ENCODE data around the gene TBC1D7. TPM values are rescaled to one million over a fixed set of nuclear protein-coding genes. Genes with fewer than 3 reads are reported as not detected.

Gene TBC1D7
- total RNA-seq, 1 experiment from 2014 or later = 18.1 TPM

DNA sequence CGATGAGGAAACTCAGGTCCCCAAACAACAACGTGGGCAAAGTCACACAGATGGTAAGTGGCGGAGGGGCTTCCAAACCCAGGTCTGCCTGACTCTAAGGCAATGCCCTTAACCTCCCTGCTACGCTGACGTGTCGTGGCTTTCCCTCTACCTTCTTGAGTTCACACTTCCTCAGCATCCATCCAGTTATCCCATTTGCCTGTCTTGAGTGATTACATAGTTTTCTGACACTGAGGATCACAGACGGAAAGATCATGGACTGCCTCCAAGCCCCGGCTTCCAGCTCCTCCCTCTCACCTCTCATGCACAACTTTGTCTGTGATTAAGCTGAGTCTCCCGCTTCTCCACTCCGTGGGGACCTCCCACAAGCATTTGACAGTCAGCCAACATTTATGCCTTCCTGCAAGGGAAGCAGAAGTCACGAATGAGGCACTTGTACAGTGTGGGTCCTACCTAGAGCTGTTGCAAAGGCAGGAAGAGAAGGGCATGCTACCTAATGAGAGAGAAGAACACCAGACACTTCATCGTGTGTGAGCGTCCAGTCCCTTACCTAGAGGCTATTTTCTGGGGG is 33.8 kb downstream of the TBC1D7 start:
- no peak for DNase-seq (ENCODE audit: low read depth)

DNA sequence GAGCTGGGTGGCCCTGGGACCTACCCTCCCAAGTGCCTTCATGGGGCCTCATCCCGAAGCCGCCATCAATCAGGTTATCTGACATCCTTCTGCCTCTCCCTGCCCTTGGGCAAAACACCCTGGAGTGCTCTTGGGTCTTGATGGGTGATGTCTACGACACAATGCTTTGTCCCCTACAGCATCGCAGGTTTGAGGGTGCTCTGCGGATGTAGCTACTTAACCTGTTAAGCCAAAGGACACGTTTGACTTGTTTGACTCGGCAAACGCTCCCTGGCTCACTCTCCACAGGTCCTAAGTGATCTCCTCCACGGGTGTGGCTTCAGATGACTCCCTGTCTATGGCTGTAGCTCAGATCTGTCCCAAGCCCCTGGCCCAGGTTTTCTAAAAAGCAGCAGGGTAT is 35.6 kb downstream of the TBC1D7 start:
- DNase-seq (ENCODE audit: low read depth) = no peak

DNA sequence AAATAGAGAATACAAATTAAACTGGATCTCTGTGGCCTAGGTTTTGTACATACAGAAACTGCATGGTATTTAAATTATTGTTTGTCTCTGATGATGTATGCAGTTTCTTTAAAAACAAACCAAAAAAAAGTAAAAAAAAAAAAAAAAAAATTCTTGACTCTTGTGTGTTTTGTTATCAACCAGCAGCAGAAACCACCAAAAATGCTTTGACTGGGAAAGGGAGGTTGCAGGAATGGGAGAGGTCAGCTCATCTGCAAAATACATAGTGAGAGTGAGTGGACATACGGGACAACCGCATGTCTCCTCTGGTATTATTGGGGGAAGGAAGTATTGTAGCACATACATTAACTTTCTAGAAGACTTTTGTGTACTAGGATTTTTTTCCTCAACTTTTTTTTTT is 38.0 kb downstream of the TBC1D7 start:
- no peak for DNase-seq (ENCODE audit: low read depth)

DNA sequence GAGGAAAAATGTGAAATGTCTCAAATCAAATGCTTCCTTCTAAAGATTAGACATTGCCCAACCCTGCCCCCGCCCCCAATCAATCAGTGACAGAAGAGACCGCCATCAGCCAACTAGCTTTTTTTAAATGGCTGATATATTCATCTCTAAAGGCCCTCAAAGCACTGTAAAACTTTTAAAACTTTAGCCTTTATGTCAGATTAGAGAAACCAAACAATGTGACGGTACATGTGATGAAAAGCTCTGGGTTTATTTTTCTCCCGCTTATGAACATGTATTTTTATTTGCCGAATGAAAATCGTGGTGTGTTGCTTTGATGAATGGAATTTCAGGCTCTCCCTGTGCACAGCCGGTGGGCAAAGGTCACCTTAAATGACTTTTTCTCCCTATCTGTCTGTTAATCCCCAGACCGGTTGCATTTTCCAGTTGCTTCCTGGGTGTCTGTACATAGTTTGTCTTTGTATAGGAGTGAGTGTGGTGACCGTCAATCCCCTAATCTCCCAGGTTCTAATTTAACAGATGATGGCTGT is 38.5 kb downstream of the TBC1D7 start:
- DNase-seq (ENCODE audit: low read depth) = no peak

DNA sequence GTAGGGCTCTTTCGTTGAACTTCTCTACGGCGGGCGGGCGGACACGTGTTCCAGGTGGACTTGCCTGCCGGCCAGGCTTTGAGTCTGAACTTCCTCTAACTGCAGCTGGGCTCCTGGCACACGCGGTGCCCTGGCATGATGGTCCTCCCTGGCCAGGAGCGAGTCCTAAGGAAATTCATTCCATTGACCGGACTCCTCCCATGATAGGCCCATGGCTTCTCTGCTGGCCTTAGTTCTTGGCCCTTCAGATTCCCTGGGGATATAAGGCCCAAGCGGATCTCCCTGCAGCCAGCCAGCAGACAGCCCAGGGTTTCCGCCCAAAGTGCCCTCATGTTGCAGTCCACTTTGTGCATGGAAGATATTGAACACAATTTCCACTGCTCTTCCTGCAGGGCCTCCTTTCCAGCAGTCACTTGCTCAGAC is 39.4 kb downstream of the TBC1D7 start:
- no peak for DNase-seq (ENCODE audit: low read depth)

DNA sequence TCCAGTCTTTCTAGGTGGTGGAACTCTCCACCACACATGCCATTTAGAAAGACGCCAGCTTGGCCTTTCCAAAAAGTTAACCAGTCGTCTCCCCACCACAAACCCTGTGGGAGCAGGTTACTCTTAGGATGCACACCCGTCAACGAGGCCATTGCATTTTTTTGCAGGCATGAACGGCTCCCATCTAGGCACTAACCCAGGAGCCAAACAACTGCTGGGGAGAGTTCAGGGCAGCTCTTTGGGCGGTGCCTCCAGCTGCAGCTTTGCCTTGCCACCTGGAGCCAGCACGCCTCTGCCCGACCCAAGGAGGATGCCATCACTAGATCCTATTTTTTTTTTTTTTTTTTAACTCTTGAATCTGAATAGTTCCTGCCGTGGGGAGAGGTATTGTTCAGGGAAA is 39.9 kb downstream of the TBC1D7 start:
- no peak for DNase-seq (ENCODE audit: low read depth)

DNA sequence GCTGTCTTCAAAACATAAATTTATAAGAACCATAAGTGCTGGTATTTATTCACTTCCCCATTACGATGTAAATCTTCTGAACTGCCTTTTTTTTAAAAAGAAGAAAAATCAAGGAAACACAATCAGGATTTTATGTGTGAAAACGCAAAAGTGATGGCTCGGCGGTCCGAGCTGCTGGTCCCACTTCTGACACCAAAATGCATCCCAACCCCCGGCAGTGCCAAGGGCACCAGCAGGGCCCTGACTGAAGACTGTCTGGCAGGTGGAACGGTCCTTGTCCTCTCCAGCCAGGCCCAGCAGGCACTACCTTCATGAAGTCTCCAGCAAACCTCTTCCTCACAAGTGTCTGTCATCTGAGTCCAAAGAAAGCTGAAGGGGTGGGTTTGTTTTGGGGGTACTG is 41.2 kb downstream of the TBC1D7 start:
- no peak for DNase-seq (ENCODE audit: low read depth)

DNA sequence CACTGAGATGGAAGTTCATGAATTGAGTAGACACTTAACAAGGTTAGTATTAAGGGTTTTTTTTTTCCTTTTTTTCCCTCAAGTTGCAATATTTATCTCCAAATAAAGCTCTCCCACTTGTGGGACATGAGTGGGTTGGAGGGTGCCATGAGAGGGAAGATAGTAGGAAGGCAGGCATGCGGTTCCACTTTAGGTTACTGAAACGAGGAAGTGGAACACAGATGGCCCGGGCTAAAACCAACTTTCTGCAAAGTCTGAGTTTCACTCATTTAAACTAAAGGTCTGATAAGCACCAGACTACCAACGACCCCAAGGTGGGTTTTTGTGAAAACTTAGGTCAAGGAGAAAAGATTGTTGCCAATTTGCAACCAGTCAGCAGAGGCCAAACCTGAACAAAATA is 42.2 kb downstream of the TBC1D7 start:
- DNase-seq (ENCODE audit: low read depth) = no peak

DNA sequence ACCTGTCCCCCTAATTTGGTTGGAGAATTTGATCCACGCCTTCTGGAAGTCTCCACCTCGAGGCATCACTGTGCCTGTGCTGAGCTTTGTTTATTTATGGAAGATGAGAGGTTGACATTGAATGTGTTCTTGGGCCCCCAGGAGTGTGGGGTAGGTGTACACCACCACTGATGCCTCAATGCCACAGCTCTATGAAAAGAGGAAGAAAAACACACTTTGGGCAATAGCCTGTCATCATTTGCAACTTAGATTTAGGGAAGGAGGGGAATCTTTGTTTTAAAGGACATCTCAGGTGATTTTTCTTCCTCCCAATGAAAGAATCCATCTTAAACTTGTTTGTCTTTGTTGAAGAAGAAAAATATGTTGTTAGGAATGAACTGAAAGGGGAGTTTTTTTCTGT is 42.6 kb downstream of the TBC1D7 start:
- DNase-seq (ENCODE audit: low read depth) = no peak

DNA sequence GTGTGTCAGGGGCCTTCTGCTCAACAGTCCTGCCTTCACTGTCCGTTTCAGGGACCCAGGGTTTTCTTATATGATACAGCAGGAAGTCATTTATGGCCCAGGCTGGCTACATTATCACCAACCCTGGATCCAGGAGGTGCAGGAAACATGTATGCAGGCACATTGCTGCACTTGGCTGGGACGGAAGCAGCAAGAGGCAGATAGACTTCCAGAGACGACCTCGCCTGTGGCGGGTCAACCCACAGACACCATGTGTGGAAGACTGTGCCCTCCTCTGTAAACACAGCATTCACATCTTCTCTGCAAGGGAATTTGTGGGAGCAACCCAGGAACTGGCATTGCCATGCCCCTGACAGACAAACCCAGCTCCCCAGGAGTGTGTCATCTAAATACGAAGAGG is 43.7 kb downstream of the TBC1D7 start:
- DNase-seq (ENCODE audit: low read depth) = no peak

DNA sequence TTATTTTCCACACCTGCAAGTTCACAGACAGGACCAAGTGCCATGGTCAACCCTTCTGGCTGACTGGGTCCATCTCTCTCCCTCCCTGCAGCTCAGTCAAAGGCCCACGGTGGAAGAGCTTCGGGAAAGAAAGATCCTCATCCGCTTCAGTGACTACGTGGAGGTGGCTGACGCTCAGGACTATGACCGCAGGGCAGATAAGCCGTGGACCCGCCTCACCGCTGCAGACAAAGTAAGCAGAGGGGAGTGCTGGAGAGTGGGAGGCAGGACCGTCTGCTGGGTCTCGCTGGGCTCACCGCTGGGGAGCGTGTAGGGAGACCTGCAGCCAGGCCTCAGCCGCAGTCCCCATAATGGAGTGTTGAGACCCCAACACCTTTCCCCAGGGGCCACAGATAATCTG is 45.0 kb downstream of the TBC1D7 start:
- no peak for DNase-seq (ENCODE audit: low read depth)

DNA sequence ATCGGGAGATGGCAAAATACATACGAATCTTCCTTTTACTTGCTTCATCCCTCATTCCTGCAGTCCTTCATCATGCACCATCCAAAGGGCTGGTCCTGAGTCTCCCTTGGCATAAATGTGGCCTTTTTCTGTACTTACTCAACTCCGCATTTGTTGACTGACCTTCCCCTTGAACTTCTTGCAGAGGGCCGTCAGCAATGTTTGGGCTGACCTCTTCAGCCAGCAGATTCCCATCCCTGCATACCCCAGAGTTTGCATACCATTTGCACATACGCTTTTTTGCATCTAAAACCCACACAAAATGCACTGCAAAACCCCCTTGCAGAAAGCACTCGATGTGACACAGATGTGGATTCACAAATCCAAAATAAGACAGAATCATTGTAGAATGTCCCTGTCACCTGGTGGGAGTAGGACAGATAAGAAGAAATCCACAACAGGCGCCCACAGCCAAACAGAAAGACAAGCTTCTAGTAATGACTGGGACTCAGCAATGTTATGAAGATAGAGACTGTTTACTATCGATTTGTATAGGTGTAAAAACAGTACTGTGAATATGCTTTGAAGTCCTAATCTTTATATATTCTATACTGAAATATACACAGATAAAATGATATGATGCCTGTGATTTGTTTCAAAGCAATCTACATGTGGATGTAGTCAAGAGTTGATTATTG is 45.8 kb downstream of the TBC1D7 start:
- DNase-seq (ENCODE audit: low read depth) = no peak

DNA sequence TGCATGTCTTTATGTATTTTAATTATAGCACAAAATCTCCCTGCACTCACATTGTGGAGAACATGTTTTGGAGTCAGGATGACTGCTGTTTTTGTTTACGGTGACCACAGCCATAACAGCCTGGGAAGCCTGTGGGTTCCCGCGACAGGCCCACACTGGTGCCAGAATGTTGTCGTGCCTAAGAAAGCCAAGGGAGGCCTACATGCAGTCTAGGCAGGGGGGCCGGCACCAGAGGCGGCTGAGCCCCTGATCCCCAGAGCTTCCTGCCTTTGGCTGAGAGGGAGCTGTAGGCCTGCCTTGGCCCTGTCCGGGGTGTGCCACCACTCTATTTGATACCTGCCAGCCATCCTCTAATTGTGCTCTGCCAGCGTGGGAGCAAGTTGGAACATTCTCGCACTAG is 46.7 kb downstream of the TBC1D7 start:
- DNase-seq (ENCODE audit: low read depth) = no peak

DNA sequence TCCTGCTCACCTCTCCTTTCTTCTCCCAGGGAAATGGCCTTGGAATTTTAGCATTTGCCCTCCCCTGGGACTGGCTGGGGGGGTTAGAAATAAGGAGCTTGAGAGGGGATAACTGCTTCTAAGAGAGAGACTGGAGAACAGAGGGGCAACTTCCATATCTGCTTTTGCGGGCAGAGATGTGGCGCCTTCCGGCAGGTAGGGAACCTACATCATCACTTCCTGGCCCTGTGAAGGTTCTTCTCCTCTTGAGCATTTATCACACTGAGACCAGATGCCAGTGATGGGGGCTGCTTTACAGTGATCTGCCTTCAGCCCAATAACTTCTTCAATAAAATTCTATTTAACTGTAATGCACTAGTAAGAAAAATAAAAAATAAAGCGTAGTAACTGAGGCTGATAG is 48.1 kb downstream of the TBC1D7 start:
- DNase-seq (ENCODE audit: low read depth) = no peak

DNA sequence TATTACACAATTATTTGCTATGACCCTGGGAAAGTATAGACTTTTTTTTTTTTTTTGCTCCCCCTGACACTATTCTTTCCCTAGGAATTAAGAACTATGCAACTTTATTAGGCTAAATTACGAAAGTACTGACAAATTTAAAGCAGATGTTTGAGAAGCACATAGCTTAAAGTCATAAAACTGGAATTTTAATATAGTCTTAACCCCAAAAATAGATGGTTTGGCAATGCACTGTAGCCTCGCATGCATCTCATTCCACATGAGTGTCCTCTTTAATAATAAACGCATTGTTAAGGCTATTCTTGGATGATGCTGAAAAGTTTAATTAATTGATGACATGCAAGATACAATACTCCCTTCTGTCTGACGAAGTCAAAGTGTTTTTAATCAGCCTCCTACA is 49.3 kb downstream of the TBC1D7 start:
- no peak for DNase-seq (ENCODE audit: low read depth)

DNA sequence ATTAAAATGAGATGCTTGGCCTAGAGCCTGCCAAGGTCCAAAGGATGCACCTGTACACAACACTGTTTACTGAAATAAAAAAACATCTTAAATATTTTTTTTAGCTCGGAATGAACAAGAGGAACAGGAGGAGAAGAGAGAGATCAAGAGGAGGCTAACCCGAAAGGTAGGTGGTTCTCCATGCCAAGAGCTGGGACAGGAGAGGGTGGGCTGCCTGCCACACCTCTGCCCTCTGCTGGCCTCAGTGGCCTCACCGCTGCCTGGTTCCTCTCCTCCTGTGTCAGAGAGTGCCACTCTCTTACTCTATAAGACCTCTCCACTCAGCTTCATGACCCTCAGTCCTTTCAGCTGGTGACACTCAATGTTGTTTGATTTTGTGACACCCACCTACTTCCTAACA is 50.2 kb downstream of the TBC1D7 start:
- DNase-seq (ENCODE audit: low read depth) = no peak

DNA sequence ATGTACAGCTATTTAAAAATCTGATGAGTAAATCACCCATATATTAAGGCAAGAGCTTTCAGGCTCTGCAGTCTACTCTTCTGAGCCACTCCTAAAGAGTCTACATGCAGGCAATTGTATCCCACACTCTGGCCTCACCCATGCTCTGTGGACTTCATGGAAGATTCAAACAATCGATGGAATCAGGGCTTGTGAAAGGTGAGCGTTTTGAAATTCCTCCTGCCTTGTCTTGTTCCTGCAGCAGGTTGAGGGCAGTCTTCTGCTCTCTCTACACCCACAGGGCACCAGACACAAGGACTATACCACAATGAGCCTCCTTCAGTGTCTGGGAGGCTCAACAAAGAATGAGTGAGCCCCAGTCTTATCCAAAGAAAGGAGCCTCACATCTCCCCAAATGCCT is 51.1 kb downstream of the TBC1D7 start:
- DNase-seq (ENCODE audit: low read depth) = no peak

DNA sequence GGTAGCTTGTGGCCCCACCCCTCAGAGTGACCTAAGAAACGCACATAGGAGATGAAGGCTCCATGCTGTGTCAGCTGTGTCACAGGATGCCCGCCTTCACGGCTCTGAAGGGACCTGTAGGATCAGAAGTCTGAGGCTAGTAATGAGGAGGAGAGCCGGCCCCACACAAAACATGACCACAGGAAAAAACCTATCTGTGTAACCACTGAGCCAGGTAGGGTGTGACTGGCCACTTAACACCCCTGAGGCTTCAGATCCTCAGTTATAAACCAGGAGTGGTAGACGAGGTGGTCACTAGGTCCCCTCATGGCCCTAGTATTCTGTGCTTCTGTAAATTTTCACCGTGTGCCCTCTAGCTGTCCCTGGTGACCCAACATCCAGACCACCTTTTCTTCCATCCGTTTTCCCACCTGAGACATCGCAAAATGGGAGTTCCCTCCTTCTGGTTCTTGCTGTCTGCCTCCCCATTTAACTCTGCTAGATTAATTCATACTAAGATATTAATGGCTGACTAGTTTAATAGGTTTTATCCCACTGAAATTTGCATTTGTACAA is 52.8 kb downstream of the TBC1D7 start:
- no peak for DNase-seq (ENCODE audit: low read depth)

DNA sequence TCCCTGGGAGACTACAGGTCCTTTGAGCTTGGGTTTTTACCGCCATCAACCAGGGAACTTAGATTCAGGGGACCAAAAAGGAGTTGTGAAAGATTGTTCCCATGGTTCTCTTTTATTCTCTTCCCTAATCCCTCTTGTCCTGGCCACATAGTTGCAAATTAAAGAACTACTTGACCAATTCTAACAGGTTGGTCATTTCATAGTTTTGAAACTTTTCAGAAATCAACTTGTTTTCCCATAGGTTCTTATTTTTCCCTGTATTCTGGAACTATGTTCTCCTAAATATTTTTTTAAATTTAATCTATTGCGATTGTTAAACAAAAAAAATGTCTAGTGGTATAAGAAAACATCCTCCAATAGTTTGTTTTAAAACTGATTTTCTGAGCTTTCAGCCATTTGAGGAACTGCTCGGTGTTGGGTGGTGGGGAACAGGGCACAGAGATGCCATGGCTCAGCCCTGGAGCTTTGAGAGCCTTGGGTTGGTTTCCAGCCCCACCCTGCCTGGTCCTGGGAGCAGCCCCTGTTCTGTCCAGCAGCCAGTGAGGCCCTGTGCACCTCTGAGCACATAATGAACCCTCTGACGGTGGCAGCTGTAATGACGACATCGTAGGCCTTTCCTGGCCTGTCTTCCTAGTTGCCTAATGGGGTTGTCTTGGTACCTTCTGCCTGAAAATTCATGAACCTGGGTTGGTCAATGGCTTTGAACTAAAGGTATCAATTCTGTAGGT is 53.5 kb downstream of the TBC1D7 start:
- DNase-seq (ENCODE audit: low read depth) = no peak

DNA sequence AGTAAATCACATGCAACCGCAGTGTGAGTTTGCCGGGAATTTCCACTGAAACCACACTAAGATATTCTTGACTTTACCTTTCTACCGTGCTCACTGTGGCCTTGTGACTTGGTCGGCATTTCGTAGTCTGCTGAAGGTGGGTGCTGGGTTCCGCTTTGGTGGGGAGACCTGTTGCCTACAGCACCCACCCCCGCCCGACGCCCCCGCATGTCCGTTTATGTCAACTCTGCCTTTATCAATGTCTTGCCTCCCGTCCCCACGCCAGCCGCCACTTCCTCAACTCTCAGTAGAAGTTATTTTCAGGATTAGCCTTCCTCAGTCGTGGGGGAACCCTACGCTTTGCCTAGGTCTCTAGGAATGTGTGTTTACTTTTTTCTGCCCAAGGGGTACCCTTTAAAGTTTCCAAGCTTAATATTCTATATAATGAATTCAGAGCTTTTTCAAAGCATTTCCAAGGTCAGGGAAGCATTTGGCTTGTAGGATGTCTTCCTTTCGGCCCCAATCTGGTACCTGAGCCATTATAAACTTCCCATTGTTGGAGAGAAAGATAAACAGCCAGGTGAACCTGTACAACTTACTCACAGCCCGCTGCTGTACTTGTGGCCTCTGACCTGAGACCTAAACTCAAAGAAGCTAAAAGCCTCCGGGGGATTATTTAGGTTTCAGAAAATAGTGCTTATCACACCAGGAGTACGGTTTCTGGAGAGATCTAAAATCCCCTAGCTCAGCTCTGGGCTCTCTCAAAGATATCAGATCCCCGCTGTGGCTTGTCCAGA is 54.2 kb downstream of the TBC1D7 start:
- no peak for DNase-seq (ENCODE audit: low read depth)

DNA sequence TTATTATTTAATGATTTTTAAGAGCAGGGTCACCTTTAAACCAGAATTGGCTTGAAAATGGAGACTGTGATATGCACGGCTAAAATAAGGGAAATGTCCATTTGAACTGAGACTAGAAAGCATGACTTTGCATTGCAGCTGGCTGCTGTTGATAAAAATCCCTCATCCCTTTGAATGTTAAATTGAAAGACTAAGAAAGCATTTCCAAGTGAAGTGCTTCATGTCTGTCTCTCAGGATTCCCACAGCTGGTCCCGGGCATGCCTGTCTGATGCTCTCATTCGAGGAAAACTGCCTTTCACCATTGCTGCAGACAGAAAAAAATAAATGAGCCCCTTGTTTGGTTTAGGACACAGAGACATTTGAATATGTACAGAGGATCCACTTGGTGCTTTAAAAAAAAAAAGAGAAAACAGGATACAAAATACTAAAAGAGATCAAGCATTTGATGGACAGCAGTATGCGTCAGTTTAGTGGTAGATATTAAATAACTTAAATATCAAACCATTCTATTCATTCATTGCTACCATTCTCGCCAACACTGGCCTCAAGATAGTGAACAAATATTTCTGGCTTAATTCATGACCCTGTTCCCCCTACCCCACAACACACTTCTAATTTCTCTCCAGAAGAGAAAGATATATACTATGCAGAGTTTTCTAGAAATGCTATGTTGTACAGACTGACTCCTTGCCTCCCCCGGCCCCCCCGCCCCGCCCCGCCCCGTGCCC is 55.0 kb downstream of the TBC1D7 start:
- no peak for DNase-seq (ENCODE audit: low read depth)
